GM12873 (cell line): Measurements from ENCODE around the gene LPO.
A peak's percentile ranks its signal among the peaks of the same experiment; 100 is the strongest.

Experiments used
- TF ChIP-seq, protein P1 (sequence below): IDR thresholded peaks from 2 replicates; pipeline ENCODE4 v1.5.1; 2012; ENCODE audit warnings: low read depth, mild to moderate bottlenecking, moderate library complexity, low read length, control low read depth; ENCODE audit not compliant: insufficient read depth; ENCODE audit errors: missing control alignments

The LPO gene

DNA sequence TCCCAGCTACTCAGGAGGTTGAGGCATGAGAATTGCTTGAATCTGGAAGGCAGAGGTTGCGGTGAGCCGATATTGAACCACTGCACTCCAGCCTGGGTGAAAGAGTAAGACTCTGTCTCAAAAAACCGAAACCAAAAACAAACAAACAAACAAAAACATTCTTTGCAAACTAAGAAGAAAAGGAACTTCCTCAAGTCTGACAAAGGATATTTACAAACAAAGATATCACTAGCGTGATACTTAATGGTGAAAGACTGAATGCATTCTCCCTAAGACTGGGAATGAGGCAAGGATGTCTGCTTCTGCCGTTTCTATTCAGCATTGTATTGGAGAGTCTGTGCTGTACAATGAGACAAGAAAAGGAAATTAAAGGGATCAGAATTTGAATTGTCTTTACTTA, 52.9 kb downstream of the LPO start:
- TF ChIP-seq, protein P1, sequence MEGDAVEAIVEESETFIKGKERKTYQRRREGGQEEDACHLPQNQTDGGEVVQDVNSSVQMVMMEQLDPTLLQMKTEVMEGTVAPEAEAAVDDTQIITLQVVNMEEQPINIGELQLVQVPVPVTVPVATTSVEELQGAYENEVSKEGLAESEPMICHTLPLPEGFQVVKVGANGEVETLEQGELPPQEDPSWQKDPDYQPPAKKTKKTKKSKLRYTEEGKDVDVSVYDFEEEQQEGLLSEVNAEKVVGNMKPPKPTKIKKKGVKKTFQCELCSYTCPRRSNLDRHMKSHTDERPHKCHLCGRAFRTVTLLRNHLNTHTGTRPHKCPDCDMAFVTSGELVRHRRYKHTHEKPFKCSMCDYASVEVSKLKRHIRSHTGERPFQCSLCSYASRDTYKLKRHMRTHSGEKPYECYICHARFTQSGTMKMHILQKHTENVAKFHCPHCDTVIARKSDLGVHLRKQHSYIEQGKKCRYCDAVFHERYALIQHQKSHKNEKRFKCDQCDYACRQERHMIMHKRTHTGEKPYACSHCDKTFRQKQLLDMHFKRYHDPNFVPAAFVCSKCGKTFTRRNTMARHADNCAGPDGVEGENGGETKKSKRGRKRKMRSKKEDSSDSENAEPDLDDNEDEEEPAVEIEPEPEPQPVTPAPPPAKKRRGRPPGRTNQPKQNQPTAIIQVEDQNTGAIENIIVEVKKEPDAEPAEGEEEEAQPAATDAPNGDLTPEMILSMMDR, result no peak

DNA sequence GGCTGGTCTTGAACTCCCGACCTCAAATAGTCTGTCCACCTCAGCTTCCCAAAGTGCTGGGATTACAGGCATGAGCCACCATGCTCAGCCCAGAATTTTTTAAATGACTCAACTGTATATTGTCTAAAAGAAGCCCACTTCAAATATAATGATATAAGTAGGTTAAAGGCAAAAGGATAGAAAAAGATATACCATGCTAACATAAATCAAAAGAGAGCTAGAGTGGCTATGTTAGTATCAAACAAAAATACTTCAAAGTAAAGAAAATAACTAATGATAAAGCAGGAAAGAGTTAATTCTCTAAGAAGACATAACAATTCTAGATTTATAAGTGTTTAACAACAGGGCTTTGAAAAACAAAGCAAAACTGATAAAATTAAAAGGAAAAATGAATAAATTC, 55.6 kb downstream of the LPO start:
- TF ChIP-seq, protein P1, result no peak

DNA sequence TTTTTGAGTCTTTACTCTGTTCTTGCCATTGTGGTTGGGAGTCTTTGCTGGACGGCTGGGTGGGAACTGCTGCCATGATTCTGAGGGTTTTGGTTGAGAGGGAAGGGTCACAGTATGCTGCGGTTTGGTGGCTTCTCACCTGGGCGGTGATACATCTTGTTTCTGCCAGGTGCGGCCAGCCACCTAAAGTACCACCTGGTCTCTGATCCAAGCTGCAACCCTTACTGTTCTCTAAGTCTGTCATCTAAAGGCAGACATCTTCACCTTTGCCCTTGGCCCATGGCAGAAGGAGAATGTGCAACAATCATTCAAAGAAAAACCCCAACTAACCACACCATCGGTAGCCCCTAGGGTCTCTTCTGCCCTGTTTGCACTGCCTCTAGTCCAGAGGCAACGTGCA, 62.0 kb downstream of the LPO start:
- TF ChIP-seq, protein P1, result no peak

DNA sequence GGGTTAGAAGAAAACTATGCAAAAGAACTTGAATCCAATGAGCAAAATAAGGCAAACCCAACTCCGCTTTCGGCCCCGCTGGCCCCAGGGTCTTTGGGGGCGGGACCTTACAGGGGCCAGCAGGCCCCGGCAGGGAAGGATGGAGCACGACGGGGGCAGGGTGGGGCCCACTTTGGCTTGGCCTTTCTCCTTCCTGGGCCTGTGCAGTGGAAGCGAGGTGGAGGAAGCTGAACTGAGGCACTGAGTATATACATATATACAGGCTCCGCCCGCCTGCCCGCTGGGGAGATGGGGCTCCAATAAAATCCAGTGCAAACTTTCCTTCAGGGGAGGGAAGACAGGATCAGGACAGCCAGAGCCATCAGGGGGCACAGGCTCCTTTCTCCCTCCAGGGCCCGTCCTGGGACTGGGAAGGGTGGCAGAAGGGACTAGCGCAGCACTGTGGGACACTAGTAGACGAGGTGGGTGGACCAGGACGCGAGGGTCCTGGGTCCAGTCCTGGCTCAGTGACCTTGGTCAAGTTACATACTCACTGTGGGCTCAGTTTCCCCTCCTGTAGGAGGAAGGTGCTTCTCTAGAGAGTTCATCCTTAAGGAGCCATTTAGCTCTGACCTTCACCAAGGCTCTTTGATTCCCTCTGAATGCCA, 63.2 kb downstream of the LPO start:
- TF ChIP-seq, protein P1, result no peak

DNA sequence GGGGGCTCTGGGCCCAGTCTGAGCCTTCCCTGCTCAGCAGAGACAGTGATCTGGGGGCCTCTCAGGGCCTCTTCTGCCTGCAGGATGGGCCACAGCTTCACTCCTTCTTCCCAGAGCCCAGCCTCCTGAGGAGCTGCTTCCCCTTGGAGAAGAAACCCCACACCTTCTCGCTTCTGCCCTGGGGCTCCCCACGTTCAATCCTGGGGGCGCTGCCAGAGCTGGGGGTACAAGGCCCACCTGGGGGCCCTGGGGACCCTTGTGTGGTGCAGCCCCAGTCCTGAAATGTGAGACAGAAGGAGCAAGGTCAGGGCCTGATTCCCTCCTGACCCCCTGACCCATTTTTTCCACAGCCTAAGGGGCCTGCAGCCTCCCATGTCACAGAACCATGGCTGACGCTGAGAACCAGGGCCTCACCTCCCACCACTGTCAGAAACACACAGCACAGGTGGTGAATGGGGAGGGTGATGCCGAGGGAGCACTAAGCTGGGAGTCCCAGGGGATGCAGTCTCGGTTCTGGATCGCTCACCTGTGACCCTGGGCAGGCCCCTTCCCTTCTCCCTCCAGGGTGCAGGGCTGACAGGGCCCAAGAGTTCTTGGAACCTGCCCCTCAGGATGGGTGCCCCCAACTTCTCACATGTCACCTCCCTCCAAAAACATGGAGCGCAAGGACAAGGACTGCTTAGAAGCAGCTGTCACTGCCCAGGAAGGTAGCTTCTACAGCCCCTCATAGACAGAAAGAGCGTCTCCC, 64.0 kb downstream of the LPO start:
- TF ChIP-seq, protein P1, result no peak

DNA sequence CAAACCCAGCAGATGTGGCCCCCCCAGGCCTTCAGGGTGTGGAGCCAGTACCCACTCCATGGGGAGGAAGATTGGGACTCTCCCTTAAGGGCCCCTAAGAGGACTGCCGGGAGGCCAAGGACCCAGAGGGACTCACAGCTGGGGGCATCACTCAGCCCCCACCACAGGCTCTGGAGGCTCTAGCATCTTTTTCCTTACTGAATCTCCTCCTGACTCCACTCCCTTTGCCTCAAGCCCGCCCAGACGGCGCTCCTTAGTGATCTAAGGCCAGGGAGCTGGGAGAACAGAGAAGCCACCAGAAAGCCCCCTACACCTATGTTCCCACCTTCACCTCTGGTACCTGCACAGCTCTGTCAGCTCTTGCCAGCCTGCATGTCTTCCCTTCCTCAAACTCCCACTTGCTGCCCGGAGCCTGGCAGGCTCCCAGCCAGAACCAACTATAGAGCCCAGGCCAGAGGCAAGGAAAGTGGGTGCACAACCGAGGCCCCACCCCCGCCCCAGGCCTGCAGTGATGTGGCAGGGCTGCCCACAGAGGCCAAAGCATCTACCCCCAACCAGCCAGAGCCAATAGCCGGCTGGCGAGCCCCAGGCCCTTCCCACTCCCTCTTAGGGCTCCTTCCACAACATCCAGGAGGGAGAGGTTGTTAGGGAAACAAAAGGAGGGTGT, 64.7 kb downstream of the LPO start:
- TF ChIP-seq, protein P1, result no peak

DNA sequence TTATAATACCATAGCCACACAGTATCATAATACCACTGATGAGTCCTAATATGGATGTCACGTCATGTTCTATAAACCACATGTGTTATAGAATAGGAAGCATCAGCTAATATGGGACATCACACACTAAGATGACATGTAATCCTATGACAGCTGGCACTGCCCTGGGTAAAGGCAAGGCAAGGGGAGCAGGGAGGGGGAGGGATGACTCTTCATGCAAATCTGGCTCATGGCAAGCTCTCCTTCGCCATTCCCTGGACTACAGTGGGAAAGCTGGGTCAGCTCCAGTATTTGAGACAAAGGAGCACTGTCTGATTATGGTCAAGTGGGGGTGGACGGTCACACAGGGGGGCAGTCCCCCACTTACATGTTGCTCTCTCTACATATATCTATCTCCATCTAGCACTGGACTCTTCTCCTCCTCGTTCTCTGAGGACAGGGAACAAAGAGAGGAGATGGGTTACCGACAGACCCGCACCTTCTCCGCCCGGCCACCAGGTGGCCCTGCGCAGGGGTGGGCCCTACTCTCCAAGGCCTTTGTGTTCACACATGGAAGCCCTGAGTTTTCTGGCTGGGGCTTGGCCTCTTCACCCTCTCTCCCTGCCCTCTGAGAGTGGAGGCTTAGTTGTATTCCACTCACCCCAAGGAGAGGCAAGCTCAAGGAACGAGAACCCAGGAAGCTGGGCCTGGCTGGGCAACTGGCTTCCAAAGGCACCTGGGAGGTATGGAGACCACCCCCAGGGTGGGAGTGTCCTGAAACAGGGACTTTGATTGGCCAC, 65.8 kb downstream of the LPO start:
- TF ChIP-seq, protein P1, result peak; percentile 96
